Measurements from ENCODE around the gene CD99.
A peak's percentile ranks its signal among the peaks of the same experiment; 100 is the strongest.
"Not testable (repeated sequence)": the region's sequence is repeated elsewhere in the genome, so short reads cannot be mapped to it uniquely, and the experiment has no call there.

CD99 gene

GRCh38 chrX:2748815-2749188, 57.7 kb downstream of the CD99 start:
- DNase-seq (ENCODE audit: low read depth) = no peak
- no peak for TF ChIP-seq CTCF (IDR thresholded peaks at IDR 0.05; ENCODE audit: control insufficient read depth, insufficient read depth, low read depth, low read length, missing control alignments)
- H3K4me3 ChIP-seq (ENCODE audit: control insufficient read depth, low read depth, low read length) = no peak overlapping the region

GRCh38 chrX:2751291-2751690, 60.2 kb downstream of the CD99 start:
- no peak for DNase-seq (ENCODE audit: low read depth)
- TF ChIP-seq CTCF (IDR thresholded peaks at IDR 0.05; ENCODE audit: control insufficient read depth, insufficient read depth, low read depth, low read length, missing control alignments) = no peak
- H3K4me3 ChIP-seq (ENCODE audit: control insufficient read depth, low read depth, low read length) = no peak overlapping the region

GRCh38 chrX:2751874-2752300, 60.8 kb downstream of the CD99 start, which contains the start of gene XG:
Gene XG, plus strand, starts transcription at chrX:2752040. Its CDS starts 235 bp downstream, at chrX:2752275.
- DNase-seq (ENCODE audit: low read depth) = not testable (repeated sequence)
- peak within 1 kb of the TSS; percentile 27 for H3K4me3 ChIP-seq (ENCODE audit: control insufficient read depth, low read depth, low read length)

GRCh38 chrX:2752441-2752840, 61.3 kb downstream of the CD99 start:
- peak overlapping the region; percentile 27 for H3K4me3 ChIP-seq (ENCODE audit: control insufficient read depth, low read depth, low read length)
- not testable (repeated sequence) for DNase-seq (ENCODE audit: low read depth)

- not testable (repeated sequence) for DNase-seq (ENCODE audit: low read depth); H3K4me3 ChIP-seq (ENCODE audit: control insufficient read depth, low read depth, low read length)
These were observed 64.1 kb downstream of the CD99 start for GRCh38 chrX:2755163-2755715.

GRCh38 chrX:2756548-2756947, 65.5 kb downstream of the CD99 start:
- H3K4me3 ChIP-seq (ENCODE audit: control insufficient read depth, low read depth, low read length) = no peak overlapping the region
- DNase-seq (ENCODE audit: low read depth) = no peak
- TF ChIP-seq CTCF (IDR thresholded peaks at IDR 0.05; ENCODE audit: control insufficient read depth, insufficient read depth, low read depth, low read length, missing control alignments) = no peak

- no peak overlapping the region for H3K4me3 ChIP-seq (ENCODE audit: control insufficient read depth, low read depth, low read length)
- no peak for DNase-seq (ENCODE audit: low read depth)
- TF ChIP-seq CTCF (IDR thresholded peaks at IDR 0.05; ENCODE audit: control insufficient read depth, insufficient read depth, low read depth, low read length, missing control alignments) = no peak
These were observed 70.2 kb downstream of the CD99 start for GRCh38 chrX:2761246-2761645.

- not testable (repeated sequence) for DNase-seq (ENCODE audit: low read depth); H3K4me3 ChIP-seq (ENCODE audit: control insufficient read depth, low read depth, low read length)
These were observed 71.6 kb downstream of the CD99 start for GRCh38 chrX:2762671-2763070.

GRCh38 chrX:2764766-2765548, 73.9 kb downstream of the CD99 start:
- DNase-seq (ENCODE audit: low read depth); H3K4me3 ChIP-seq (ENCODE audit: control insufficient read depth, low read depth, low read length): not testable (repeated sequence)
